Prostate gland (tissue), 2 donors: ENCODE measurements around the gene GPC5. TPM values are rescaled to one million over a fixed set of nuclear protein-coding genes. Genes with fewer than 3 reads are reported as not detected.

Experiments used
- DNase-seq: peaks from one replicate; pipeline ENCODE4 v3.0.0-alpha.2; 2019; ENCODE audit warnings: low spot score
- H3K27ac ChIP-seq, 2 donors: fragments of 200-600 bp; sonication (generic); 2 replicates each; pipeline ENCODE4 v1.5.1; 2017 to 2019
- H3K27me3 ChIP-seq: fragments of 200-600 bp; sonication (generic); replicated peaks from 2 replicates; pipeline ENCODE4 v1.5.1; 2019; ENCODE audit not compliant: insufficient read depth
- H3K36me3 ChIP-seq, 2 donors: fragments of 200-600 bp; sonication (generic); 1 replicate in 1 of 2; 2 replicates in 1 of 2; pipeline versions ENCODE4 v1.5.1 to v1.8.1; 2017 to 2019
- H3K4me1 ChIP-seq: fragments of 200-600 bp; sonication (generic); replicated peaks from 2 replicates; pipeline ENCODE4 v1.5.1; 2019
- H3K4me3 ChIP-seq, 2 donors: fragments of 200-600 bp; sonication (generic); 2 replicates each; pipeline ENCODE4 v1.5.1; 2017 to 2019
- H3K9me3 ChIP-seq: fragments of 200-600 bp; sonication (generic); 2 replicates; pipeline ENCODE4 v1.5.1; 2017
- CTCF ChIP-seq, 4 experiments: fragments of 200-600 bp in 2 of 4; fragments of 450-650 bp in 2 of 4; sonication (generic) in 2 of 4; IDR thresholded peaks; 1 replicate in 3 of 4; 2 replicates in 1 of 4; pipeline ENCODE4 v1.5.1; 2016 to 2019; ENCODE audit warnings: antibody characterized with exemption in 4 of 4, mild to moderate bottlenecking in 2 of 4, moderate library complexity in 2 of 4
- POLR2A ChIP-seq: fragments of 450-650 bp; IDR thresholded peaks from one replicate; pipeline ENCODE4 v1.6.1; 2016; ENCODE audit warnings: antibody characterized with exemption, mild to moderate bottlenecking
- POLR2AphosphoS5 ChIP-seq: sonication (generic); formaldehyde crosslinking; IDR thresholded peaks from one replicate; pipeline ENCODE4 v1.6.1; 2017; ENCODE audit warnings: antibody characterized with exemption
- WGBS: methylation state at CpG from one replicate; pipeline ENCODE4 v1.1.5; 2018; 5-methylcytosine and 5-hydroxymethylcytosine counted together
- intact Hi-C: fragments of 100-400 bp; cut with DNase I; formaldehyde crosslinking; loops from one replicate; pipeline ENCODE4 v1.14.2; 2022
- total RNA-seq, 2 donors: library from RNA; depleted of rRNA; stranded (reverse); fragments of >200 nt; gene quantifications; one replicate each; pipeline ENCODE4 v1.1.0, GENCODE V29; 2016

Gene GPC5
- total RNA-seq, 2 donors from 2014 or later: 0.23 to 35.0 TPM

- no peak for TF ChIP-seq CTCF (IDR thresholded peaks at IDR 0.05)
- TF ChIP-seq POLR2A: no peak
- TF ChIP-seq POLR2AphosphoS5: no peak
- no peaks in the 10 kb centered on the region for H3K36me3 ChIP-seq
- no peaks in the 10 kb centered on the region for H3K9me3 ChIP-seq
- H3K4me1 ChIP-seq: no peaks in the 10 kb centered on the region
- 76% methylated on average over 1 of the region's 1 CpG for WGBS
- no peaks in the 10 kb centered on the region for H3K27me3 ChIP-seq
- intact Hi-C loops: no loop called here
- no peak overlapping the region for H3K4me3 ChIP-seq
- H3K27ac ChIP-seq: no peak overlapping the region
- no peak for DNase-seq
Measured at GRCh38 chr13:91729859-91730258, 331.4 kb downstream of the GPC5 start.

- intact Hi-C loops: no loop called here
- TF ChIP-seq POLR2A (no peak), CTCF (IDR thresholded peaks at IDR 0.05) (no peak), POLR2AphosphoS5 (no peak)
- Histone ChIP-seq H3K4me3 (no peak overlapping the region), H3K4me1 (no peaks in the 10 kb centered on the region), H3K9me3 (no peaks in the 10 kb centered on the region), H3K27me3 (no peaks in the 10 kb centered on the region), H3K27ac (no peak overlapping the region), H3K36me3 (no peaks in the 10 kb centered on the region)
- no peak for DNase-seq
- WGBS: 86% methylated on average over 2 of the region's 2 CpGs
Measured at GRCh38 chr13:91739751-91740150, 341.3 kb downstream of the GPC5 start.

GRCh38 chr13:91740756-91741155, 342.3 kb downstream of the GPC5 start:
- H3K36me3 ChIP-seq: no peaks in the 10 kb centered on the region
- H3K9me3 ChIP-seq: no peaks in the 10 kb centered on the region
- TF ChIP-seq POLR2AphosphoS5 (no peak), POLR2A (no peak), CTCF (IDR thresholded peaks at IDR 0.05) (no peak)
- H3K27me3 ChIP-seq: no peaks in the 10 kb centered on the region
- no peak for DNase-seq
- H3K4me3 ChIP-seq: no peak overlapping the region
- intact Hi-C loops: no loop called here
- WGBS: 71% methylated on average over 2 of the region's 2 CpGs
- H3K27ac ChIP-seq: no peak overlapping the region
- H3K4me1 ChIP-seq: no peaks in the 10 kb centered on the region

- Histone ChIP-seq H3K36me3 (no peaks in the 10 kb centered on the region), H3K27me3 (no peaks in the 10 kb centered on the region), H3K27ac (no peak overlapping the region), H3K4me1 (no peaks in the 10 kb centered on the region), H3K4me3 (no peak overlapping the region), H3K9me3 (no peaks in the 10 kb centered on the region)
- intact Hi-C loops: no loop called here
- TF ChIP-seq POLR2A (no peak), POLR2AphosphoS5 (no peak)
- DNase-seq: no peak
- WGBS: 53% methylated on average over 2 of the region's 2 CpGs
Measured at GRCh38 chr13:91741925-91742324, 343.5 kb downstream of the GPC5 start.

GRCh38 chr13:91744284-91744683, 345.9 kb downstream of the GPC5 start:
- Histone ChIP-seq H3K4me3 (no peak overlapping the region), H3K27me3 (no peaks in the 10 kb centered on the region), H3K36me3 (no peaks in the 10 kb centered on the region), H3K4me1 (no peaks in the 10 kb centered on the region), H3K9me3 (no peaks in the 10 kb centered on the region), H3K27ac (no peak overlapping the region)
- TF ChIP-seq CTCF (IDR thresholded peaks at IDR 0.05) (no peak), POLR2AphosphoS5 (no peak), POLR2A (no peak)
- no peak for DNase-seq
- intact Hi-C loops: no loop called here
